Measurements from ENCODE around the gene TAF4.

GRCh38 chr20:61975407-61976129 is 90.1 kb downstream of the TAF4 start:
- TF ChIP-seq POLR2A (IDR thresholded peaks at IDR 0.05), result no peak
- no peak for TF ChIP-seq CTCF (IDR thresholded peaks at IDR 0.05)
